CD4-positive, alpha-beta T cell treated with Interleukin-17A for 1 hour (primary cell): ENCODE results near the gene FBN1.

Source experiments
- DNase-seq: peaks from one replicate; pipeline ENCODE4 v3.0.0-alpha.2; 2020

FBN1 gene

DNA sequence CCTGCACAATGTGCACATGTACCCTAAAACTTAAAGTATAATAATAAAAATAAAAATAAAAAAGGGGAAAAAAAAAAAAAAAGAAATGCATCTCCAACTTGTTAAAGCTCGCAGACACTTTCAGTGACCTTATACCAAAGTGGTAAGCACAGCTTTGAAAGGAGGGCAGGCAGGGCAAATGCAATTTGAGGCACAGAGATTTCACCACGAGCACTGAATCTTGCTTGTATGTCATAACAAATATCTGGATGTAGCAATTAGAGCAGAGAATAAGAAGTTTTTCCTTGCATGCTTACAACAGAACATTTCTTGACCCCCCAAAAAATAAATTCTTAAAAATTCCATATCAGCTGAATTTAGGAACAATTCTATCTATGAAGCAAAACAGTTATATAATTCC is 66.5 kb downstream of the FBN1 start:
- no peak for DNase-seq

- DNase-seq, result no peak
Measured at GRCh38 chr15:48577469-48577868, 68.0 kb downstream of the FBN1 start.

DNA sequence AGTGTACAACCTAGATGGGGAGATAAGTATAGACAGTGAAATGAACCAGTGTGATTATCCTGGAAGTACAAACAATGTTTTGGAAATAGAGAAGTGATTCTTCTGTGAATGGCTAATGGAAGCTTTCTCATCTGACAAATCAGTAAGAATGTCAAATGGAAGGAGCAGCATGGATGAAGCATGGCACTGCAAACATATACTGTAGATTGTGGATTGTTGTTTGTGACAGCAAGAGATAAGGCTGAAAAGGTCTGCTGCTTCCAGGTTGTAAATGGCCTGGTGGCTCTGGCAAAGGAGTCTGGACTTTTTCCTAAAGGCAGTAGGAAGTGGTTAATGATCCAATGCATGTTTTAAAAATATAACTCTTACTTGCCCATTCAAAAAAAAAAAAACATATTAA is 71.3 kb downstream of the FBN1 start:
- DNase-seq, result no peak

GRCh38 chr15:48573780-48574179 is 71.7 kb downstream of the FBN1 start:
- no peak for DNase-seq

GRCh38 chr15:48572823-48573222 is 72.7 kb downstream of the FBN1 start:
- no peak for DNase-seq

DNA sequence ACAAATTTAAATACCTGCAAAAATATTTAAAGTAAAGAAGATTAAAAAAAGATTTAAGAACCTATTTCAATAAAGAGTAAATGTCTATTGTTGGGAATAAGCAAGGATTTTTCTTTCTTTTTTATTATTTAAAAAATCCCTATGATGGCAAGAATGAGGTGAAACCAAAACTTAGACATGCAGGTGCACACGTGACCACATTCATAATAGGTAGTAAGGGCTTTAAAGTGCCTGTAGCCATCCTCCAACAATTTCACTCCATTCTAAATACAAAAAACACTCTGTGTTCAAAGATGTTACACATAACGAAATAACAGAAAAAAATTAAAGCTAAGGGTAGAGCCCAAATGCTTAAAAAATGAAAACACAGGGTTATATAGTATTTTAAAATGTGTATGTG is 74.0 kb downstream of the FBN1 start:
- no peak for DNase-seq

DNA sequence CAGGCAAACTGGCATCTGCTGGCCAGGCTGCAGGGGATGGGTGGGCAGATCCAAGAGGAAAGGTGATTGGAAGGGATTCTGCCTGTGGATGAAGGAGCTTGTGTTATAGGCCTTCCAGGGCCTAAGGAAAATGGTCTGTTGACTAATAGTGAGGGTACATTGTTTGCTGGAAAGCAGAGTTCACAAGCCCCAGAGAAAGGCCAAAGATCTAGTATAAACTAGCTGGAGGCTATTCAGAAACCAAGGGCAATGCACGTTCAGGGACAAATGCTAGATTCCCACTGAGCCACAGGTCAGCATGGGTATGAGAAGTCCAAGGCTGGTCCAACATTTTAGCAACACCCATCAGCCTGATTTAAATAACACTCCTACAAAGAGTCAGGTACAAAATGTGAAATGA is 74.7 kb downstream of the FBN1 start:
- no peak for DNase-seq

DNA sequence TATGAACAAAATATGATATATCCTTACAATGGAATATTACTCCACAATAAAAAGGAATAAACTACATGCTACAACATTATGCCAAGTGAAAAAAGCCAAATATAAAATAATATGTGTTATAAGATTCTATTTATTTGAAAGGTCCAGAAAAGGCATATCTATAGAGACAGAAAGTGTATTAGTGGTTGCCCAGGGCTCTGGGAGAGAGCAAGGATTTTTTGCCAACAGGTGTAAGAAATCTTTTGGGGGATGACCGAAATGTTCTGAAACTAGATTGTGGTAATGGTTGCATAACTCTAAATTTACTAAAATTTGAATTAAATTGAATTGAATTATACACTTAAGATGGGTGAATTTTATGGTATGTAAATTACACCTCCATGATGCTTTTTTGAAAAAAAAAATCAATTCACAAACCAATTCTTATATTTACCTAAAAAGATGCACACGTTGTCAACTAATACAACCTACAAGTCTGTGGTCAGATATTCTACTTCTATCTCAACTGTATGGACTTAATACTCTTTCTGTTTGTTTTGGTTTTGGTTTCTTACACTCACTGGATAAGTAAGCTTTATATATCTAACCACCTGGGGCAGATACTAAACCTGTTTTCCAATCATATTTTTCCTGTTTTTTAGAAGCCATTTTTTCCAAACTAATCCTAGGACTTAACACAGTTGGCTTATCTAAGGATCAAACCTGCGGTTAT is 75.8 kb downstream of the FBN1 start:
- DNase-seq, result no peak

DNA sequence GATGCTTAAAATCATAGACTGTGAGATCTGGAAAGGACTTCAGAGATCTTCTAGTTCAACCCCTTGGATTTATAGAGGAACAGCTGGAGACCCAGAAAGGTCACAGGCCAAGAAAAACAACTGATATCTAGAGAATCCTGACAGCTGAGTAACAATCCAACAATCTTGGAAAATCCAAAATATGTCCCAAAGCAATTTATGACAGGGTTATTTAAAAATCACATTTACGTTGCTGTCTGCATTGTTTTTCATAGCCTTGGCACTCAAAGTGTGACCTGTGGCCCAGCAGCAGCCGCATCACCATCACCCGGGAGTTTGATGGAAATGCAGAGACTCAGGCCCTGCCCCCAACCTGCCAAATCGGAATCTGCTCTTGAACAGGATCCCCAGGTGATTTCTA is 78.8 kb downstream of the FBN1 start:
- no peak for DNase-seq

DNA sequence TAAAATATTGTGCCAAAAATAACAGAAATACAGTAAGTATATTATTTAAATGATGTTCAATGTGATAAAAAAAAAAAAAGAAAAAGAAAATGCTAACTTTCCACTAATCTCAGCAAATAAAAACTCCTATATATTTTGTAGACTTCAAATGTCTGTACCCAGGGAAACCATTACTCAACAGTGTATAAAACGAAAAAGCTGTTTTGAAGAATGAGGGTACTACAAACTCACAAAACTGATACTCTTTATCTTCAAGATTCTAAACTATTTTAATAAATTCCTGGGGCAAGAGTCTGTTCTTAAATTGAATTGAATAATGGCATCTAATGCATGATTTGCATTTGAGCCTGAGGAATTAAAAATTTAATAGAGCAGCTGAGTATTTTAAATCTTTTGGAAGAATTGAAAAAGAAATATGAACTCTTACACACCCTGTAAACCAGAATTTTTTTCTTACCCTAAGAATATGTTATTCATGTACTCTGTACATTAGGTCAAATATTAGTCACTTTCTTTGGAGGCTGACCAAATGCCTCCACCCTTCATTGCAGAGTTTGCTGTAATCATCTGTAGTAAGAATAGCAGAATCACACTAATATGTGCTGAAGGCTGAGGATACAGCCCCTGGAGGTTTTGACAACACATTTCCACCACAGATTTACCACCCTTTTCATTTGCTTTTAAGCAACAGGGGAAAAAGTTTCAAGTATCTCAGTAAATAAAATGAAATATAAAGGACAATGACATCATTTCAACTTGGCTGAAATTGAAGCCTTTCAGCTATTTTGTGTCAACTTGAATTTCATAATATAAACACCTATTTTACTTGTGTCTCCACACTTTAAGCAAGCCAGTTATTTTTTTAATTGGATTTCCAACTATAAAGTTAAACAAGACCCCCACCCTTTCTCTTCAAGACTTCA is 79.7 kb downstream of the FBN1 start:
- DNase-seq, result no peak

- DNase-seq, result no peak
Measured at GRCh38 chr15:48564690-48565089, 80.8 kb downstream of the FBN1 start.

DNA sequence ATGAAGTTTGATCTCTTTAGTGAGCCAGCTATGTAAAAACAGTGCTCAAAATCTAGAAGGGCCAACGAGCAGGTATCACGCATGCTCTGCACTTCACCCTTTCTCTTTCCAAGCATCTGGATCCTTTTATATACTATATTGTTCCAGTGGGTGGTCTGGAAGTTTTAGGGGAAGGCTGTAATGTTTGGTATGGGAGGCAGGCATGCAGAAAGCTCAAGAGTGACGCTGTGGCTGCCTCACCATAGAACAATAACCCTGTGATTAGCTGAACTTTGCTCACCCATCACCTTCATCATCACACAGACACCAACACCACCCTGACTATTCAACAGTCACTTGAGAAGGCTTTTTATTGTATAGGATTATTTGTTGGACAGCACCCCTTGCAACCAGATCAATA is 81.6 kb downstream of the FBN1 start:
- DNase-seq, result no peak

GRCh38 chr15:48560321-48561051 is 85.0 kb downstream of the FBN1 start:
- no peak for DNase-seq

GRCh38 chr15:48559285-48559684 is 86.2 kb downstream of the FBN1 start:
- no peak for DNase-seq

DNA sequence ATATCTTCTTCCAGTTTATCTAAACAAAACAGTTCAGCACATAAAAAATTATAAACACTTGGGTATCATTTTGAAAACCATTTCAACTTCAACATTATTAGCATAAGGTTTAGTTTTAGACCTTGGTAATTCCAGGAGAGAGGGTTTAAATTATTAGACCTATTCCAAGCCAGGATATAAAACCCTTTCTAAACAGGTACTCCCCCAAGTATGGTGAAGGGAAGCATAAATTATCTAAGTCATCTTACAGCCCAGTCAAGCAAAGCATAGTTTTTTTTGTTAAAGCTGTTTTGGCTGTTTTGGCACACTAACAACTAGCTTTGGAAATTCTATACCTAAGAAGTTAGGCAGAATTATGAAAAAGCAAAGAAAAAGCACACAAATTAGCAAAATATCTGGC is 87.3 kb downstream of the FBN1 start:
- no peak for DNase-seq

DNA sequence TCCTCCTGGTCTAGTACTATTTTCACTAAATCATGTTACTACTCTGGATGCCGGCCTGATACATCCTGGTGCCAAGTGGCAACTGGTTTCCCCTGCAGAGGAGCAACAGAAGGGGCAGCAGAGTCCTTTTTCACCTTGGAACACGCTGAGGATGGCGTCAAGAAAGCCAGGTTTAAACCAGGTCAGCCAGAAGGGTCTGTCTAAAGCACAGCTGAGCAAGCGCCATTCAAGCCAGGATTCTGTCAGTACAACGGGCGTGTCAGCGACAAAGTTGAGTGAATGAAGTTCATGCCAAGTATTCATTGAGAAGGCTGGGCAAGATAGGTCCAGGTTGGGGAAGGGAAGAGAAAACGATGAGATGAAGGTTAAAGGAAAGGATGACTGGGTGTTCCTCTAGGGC is 88.2 kb downstream of the FBN1 start:
- no peak for DNase-seq

GRCh38 chr15:48556159-48556897 is 89.2 kb downstream of the FBN1 start:
- no peak for DNase-seq

DNA sequence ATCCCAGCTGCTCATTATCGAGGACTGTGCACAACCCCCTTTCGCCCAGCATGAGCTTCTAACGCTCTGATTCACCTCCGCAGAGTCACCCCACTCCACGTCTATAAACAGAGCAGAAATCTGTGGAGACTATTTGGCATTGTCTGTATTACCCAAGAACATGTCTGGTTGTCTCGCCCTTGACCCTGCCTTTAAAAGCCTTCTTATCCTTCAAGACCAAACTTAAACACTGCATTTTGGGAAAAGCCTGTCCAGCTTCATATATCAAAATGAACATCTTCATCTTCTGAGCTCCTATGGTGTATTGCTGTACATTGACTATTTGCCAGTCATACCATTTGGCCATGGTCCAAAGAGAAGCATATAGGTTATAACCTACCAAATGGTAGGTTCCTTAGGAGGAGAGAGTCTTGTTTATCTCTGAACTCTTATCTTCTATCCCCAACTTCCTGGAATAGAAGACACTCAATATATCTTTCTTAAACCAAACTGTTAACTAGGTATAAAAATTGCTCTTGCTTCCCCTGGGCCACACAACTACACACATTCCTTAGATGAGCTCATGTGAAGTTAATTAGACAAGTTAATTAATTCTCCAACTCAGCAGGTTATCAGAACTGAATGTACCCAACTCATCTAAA is 90.1 kb downstream of the FBN1 start:
- DNase-seq, result no peak

DNA sequence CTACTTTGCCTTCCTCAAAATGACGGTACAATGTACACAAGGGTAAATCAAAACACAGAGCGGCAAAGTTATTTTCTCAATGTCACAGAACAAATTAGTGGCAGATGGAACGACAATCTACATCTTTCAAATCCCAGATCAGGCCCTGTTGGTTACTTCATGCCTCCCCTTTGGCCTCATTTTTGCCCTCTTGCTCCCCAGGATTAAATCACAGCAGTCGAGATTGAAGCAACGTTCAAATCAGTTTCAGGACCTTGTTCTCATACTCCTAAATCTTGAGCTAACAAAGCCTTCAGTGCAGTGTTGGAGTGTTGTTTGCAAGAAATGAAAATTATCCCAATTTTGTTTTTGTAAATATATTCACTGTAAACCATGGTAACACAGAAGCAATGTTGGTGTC is 91.4 kb downstream of the FBN1 start:
- DNase-seq, result no peak

GRCh38 chr15:48553559-48553958 is 92.0 kb downstream of the FBN1 start:
- no peak for DNase-seq

- no peak for DNase-seq
Measured at GRCh38 chr15:48550822-48551525, 94.5 kb downstream of the FBN1 start.

DNA sequence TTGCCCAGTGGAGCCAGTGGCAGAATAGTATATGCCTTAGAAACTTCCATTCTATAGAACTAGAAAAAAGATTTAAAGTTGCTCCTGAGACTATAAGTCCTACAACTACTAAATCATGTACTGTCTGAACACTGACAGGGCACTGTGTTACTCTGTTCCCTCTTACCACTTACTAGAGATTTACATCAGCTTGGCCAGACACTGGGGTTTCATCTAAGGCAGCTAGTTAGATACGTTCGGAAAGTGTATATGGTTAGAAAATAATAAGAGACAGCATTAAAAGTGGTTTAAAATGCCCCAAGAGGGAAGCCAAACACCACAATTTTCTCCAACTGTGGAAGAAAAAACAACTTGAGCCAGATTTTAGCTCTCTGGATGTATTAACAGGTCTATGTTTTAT is 97.1 kb downstream of the FBN1 start:
- DNase-seq, result no peak
